GM12801 (cell line): Measurements from ENCODE around the gene CA10.

Source experiments
- TF ChIP-seq, protein P1 (sequence below): IDR thresholded peaks from one replicate; pipeline ENCODE4 v1.5.1; 2011; ENCODE audit warnings: control low read depth; ENCODE audit not compliant: insufficient read length; ENCODE audit errors: extremely low read depth

The CA10 gene

DNA sequence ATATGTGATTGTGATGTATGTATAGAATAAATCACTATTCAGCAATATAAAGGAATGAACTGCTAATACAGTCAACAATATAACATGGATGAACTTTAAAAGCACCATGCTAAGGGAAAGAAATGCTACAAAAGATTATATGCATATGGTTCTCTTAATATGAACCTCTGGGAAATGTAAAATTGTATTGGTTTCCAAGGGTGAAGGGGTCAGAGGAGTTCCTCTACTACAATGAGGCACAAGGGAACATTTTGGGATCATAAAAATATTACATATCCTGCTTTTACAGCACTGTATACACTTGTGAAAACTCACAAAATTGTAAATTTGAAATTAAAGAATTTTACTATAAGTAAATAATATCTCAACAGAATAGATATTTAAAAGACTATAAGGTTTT lies 111.4 kb downstream of the CA10 start:
- TF ChIP-seq, protein P1, sequence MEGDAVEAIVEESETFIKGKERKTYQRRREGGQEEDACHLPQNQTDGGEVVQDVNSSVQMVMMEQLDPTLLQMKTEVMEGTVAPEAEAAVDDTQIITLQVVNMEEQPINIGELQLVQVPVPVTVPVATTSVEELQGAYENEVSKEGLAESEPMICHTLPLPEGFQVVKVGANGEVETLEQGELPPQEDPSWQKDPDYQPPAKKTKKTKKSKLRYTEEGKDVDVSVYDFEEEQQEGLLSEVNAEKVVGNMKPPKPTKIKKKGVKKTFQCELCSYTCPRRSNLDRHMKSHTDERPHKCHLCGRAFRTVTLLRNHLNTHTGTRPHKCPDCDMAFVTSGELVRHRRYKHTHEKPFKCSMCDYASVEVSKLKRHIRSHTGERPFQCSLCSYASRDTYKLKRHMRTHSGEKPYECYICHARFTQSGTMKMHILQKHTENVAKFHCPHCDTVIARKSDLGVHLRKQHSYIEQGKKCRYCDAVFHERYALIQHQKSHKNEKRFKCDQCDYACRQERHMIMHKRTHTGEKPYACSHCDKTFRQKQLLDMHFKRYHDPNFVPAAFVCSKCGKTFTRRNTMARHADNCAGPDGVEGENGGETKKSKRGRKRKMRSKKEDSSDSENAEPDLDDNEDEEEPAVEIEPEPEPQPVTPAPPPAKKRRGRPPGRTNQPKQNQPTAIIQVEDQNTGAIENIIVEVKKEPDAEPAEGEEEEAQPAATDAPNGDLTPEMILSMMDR, result no peak

DNA sequence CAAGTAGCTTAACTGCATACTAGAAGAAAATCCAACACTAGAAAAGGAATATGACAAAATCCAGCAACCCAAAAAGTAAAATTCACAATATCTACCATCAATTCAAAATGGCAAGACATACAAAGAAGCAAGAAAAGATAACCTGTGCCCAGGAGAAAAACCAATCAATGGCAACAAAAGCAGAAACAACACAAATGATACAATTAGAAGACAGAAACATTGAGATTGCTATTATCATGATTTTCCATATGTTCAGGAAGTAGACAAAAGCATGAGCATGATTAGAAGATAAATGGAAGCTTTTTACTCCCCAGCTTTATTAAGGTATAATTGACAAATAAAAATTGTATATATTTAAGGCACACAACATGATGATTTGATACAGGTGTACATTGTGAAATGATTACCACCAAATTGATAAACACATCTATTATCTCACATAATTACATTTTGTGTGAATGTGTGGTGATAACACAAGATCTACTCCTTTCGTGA lies 117.3 kb downstream of the CA10 start:
- TF ChIP-seq, protein P1, result no peak

DNA sequence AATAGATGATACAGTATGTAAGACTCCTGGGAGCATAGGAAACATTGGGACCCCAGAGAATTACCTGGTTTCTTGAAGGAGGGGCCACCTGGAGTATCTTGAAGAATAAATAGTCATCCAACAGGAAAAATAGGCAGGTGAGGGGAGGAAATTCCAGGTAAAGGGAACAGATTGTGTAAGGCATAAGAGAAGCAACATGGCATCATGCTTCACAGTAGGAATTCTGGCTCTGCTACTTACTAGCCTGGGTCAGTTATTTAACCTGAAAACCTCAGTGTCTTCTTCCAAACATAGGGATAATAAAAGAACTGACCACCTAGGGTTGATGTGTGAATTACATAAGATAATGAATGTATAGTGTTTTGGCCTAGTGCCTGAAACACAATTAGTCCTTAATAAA lies 122.1 kb downstream of the CA10 start:
- TF ChIP-seq, protein P1, result no peak

DNA sequence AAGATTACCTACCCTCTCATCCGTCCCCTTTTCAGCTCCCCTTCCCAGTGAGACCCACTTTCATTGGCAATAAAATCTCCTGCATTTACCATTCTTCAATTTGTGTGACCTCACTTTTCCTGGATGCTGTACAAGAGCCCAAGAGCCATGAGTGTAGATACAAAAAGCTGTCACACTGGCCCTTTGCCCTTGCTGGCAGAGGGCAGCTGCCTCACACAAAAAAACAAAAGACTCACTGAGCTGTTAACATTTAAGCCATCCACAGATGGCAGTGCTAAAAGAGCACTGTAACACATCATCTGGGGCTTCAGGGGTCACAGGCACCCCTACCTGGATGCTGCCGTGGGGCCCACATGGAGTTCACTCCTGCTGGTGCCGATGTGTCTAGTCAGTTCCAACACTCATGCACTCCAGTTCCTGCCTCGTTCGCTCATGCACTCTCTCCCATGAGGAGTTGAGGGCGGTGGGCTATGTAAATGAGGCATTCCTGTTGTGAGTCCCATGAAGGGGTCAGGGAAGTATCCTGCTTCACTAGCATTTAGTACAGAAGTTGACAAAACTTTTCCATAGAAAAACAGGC lies 123.1 kb downstream of the CA10 start:
- TF ChIP-seq, protein P1, result no peak

DNA sequence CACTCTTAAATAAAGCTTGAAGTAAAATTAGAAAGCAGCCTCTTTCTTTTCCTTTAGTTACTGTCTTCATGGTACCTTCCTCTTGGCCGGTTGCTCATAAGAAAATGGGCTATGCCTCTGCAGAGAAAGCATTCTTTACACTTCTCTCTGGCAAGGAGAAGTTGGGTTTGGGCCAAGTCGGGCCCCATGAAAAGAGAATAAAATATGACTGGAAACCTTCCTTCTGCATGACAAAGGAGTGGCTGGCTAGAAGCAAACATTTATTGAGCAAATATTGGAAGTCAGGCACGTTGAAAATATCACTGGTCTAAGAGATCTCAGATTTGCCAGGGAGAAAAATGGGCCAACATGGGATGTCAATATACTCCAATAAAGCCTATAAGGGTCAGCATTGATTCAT lies 126.1 kb downstream of the CA10 start:
- TF ChIP-seq, protein P1, result no peak

DNA sequence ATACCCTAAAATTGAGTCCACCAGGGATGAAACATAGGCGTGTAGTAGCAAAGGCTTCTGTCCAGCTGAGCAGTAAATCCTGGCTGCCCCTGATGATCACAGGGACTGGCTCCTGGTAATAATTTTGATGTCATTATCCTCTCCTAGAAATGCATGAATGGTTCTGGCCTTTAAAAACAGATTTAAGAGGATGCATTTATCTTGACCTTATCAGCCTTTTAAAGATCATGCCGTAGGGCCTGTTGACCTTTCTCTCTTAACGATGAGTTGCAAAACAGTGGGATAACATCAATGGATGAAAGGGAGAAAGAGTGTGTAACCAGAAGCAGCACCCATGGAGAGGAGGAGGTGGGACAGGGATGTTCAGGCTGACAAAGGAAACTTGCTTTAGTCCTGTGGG lies 128.5 kb downstream of the CA10 start:
- TF ChIP-seq, protein P1, result no peak

DNA sequence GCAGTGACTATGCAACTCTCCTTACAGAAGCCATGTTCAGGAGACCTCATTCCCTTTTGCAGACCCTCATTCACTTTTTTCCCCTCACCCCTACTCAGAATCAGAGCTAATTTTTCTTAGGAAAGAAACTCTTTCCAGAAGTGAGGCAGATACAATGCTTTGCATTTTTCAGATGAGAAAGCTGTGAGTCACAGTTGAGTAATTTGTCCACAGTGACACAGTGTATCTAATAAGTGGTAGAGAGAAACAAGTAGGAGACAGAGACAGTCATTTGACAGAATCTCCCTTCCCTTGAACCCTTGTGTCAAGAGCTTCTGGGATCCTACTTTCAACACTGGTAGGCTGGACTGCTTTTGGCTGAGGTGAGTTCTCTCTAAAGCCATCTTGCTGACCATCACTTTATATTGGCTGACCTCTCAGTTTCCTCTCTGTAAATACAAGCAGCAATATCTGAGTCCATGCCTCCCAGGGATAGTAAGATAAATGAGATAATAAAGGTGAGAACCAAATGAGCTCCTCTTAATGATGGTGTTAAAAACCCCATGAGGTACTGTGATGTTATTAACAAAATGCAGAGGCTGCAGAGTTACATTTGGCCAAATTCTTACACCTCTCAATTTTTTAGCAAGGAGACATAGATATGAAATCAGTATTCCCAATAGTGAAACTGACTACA lies 130.8 kb downstream of the CA10 start:
- TF ChIP-seq, protein P1, result no peak
